NB4 (cell line): ENCODE measurements around the gene ARPC3.
"Not testable (repeated sequence)": the region's sequence is repeated elsewhere in the genome, so short reads cannot be mapped to it uniquely, and the experiment has no call there.

Experiments used
- DNase-seq: peaks from one replicate; pipeline ENCODE4 v3.0.0; 2010; ENCODE audit warnings: low read depth
- H3K4me3 ChIP-seq: one replicate; pipeline ENCODE4 v1.5.1; 2011; ENCODE audit warnings: mild to moderate bottlenecking, low read depth, low read length, moderate library complexity
- MAX ChIP-seq: IDR thresholded peaks from 2 replicates; pipeline ENCODE4 v1.6.1; 2011; ENCODE audit warnings: low read depth, low read length
- MYC ChIP-seq: IDR thresholded peaks from 2 replicates; pipeline ENCODE4 v1.6.1; 2011; ENCODE audit warnings: low read depth, low read length
- POLR2A ChIP-seq: IDR thresholded peaks from 2 replicates; pipeline ENCODE4 v1.6.1; 2011; ENCODE audit warnings: mild to moderate bottlenecking; ENCODE audit not compliant: insufficient read length; ENCODE audit errors: extremely low read depth
- TF ChIP-seq, protein P1 (sequence below): IDR thresholded peaks from one replicate; pipeline ENCODE4 v1.5.1; 2012; ENCODE audit warnings: low read depth, low read length

The ARPC3 gene

DNA sequence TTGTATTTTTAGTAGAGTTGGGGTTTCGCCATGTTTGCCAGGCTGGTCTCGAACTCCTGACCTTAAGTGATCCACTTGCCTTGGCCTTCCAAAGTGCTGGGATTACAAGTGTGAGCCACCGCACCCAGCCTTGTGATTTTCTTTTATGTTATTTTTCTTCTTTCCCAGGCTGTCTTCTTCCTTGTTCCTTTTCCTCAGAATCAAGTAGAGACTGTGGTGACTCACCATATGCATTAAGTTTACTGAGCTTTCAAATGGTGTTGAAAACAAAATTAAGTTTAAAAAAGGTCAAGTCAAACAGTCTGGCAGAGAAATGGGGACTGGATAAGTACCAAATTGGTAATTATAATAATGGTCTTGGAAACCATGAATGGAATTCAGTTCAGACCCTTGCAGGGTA is 5.7 kb downstream of the ARPC3 start:
- TF ChIP-seq, protein P1, sequence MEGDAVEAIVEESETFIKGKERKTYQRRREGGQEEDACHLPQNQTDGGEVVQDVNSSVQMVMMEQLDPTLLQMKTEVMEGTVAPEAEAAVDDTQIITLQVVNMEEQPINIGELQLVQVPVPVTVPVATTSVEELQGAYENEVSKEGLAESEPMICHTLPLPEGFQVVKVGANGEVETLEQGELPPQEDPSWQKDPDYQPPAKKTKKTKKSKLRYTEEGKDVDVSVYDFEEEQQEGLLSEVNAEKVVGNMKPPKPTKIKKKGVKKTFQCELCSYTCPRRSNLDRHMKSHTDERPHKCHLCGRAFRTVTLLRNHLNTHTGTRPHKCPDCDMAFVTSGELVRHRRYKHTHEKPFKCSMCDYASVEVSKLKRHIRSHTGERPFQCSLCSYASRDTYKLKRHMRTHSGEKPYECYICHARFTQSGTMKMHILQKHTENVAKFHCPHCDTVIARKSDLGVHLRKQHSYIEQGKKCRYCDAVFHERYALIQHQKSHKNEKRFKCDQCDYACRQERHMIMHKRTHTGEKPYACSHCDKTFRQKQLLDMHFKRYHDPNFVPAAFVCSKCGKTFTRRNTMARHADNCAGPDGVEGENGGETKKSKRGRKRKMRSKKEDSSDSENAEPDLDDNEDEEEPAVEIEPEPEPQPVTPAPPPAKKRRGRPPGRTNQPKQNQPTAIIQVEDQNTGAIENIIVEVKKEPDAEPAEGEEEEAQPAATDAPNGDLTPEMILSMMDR, result no peak
- no peak for TF ChIP-seq POLR2A
- no peak for TF ChIP-seq MAX
- TF ChIP-seq MYC, result no peak
- H3K4me3 ChIP-seq, result no peak overlapping the region
- DNase-seq, result no peak

- no peak overlapping the region for H3K4me3 ChIP-seq
- TF ChIP-seq POLR2A, result no peak
- DNase-seq, result no peak
Observed at GRCh38 chr12:110436231-110436630, 13.9 kb downstream of the ARPC3 start.

- peak overlapping the region; percentile 52 for H3K4me3 ChIP-seq
- DNase-seq, result no peak
- TF ChIP-seq, protein P1, result no peak
- TF ChIP-seq POLR2A, result no peak
- no peak for TF ChIP-seq MAX
Observed at GRCh38 chr12:110431957-110432587, 18.1 kb downstream of the ARPC3 start.

DNA sequence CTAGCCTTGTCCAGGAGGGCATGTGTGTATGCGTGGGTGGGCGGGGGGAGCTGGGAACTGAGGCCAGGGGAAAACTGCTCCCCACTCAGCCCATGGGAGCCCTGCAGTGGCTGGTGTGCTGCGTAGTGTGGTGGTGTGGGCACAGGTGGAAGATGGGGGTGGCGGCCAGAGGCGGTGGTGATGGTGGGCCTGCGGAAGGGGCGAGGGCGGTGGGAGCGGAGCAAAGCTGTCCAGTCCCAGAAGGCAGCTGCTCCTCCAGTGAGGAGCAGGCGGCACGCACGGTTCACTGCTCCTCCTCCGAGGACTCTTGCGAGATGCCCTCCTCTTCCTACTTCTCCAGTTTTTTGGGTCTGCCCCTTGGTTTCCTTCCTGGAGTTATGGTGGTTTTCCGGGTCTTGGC is 20.5 kb downstream of the ARPC3 start:
- not testable (repeated sequence) for DNase-seq, H3K4me3 ChIP-seq

GRCh38 chr12:110426406-110426805 is 23.7 kb downstream of the ARPC3 start:
- TF ChIP-seq MYC (no peak), MAX (no peak), POLR2A (no peak)
- DNase-seq, result no peak
- H3K4me3 ChIP-seq, result no peak overlapping the region

GRCh38 chr12:110424237-110424636 is 25.9 kb downstream of the ARPC3 start:
- DNase-seq, result no peak
- TF ChIP-seq, protein P1, result no peak
- TF ChIP-seq POLR2A, result no peak
- TF ChIP-seq MAX, result no peak
- no peak for TF ChIP-seq MYC
- no peak overlapping the region for H3K4me3 ChIP-seq

GRCh38 chr12:110421701-110422100 is 28.4 kb downstream of the ARPC3 start:
- no peak for TF ChIP-seq POLR2A
- no peak for TF ChIP-seq MAX
- TF ChIP-seq, protein P1, result no peak
- TF ChIP-seq MYC, result no peak
- DNase-seq, result no peak
- H3K4me3 ChIP-seq, result no peak overlapping the region
